GM13976 (cell line): ENCODE measurements around the gene LRRC28.

Experiments
- DNase-seq: peaks from one replicate; pipeline ENCODE4 v3.0.0; 2012; ENCODE audit warnings: low spot score
- CTCF ChIP-seq: IDR thresholded peaks from 2 replicates; pipeline ENCODE4 v1.5.1; 2012; ENCODE audit warnings: borderline replicate concordance, mild to moderate bottlenecking; ENCODE audit not compliant: insufficient read depth; ENCODE audit errors: extremely low read depth, missing control alignments, control extremely low read depth
- in situ Hi-C: fragments of 300-500 bp; cut with MboI; formaldehyde crosslinking; loops from one replicate; pipeline ENCODE4 v1.12.0; 2022; ENCODE audit warnings: low sequenced_read_pairs, mixed read lengths, inconsistent platforms; ENCODE audit not compliant: unreplicated experiment

Gene LRRC28

GRCh38 chr15:99412626-99413025 lies 161.3 kb downstream of the LRRC28 start:
- in situ Hi-C loops, result no loop called here
- TF ChIP-seq CTCF, result no peak
- DNase-seq, result no peak

GRCh38 chr15:99413955-99414754 lies 162.9 kb downstream of the LRRC28 start:
- in situ Hi-C loops, result no loop called here
- no peak for TF ChIP-seq CTCF

DNA sequence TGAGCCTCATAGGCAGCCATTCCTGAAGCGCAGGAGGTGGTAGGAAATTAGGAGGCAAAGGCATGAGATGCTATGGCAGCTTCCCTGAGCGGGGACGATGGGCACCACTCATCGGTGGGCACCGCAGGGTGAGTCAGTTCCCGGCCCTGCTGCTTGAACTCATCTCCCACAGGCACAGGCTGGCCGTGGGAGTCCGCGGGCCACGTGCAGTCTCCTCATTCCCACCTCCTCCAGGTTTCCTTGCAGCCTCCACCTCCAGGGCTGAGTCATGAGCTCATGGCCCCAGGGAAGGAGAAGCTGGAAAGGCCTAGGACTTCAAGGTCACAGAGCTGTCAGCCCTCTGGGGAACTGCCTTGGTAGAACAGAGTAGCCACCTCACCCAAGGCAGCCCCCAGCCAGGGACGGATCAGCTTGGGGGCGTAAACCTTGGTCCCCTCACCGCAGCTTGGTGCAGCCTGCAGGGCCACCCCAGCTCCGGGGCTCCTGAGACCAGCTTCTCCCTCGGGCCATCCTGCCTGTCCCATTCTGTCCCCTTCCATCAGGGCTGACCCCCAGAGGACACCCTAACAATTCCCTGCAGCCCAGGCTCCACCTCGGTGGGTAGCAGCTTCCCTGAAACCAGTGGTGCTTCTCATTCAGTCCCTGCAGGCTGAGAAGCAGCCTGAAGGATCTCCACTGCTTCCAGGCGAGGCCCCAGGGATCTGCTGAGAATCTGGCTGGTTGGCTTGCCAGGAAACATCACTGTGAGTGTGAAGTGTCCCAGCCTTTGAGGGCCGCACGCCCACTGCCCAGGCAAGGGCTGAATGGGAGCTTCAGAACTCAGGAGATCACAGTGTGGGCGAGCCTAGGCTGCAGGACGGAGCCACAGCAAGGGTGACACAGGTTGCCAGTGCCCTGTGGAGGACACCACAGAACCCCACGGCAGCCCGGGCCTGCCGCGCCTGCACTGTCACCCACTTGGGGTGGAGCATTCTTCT lies 163.8 kb downstream of the LRRC28 start:
- no peak for TF ChIP-seq CTCF
- DNase-seq, result peak; percentile 24
- in situ Hi-C loops, result no loop called here

More at GRCh38 chr15:99413955-99414754, 162.9 kb downstream of the LRRC28 start:
- peak; percentile 21 for DNase-seq

DNA sequence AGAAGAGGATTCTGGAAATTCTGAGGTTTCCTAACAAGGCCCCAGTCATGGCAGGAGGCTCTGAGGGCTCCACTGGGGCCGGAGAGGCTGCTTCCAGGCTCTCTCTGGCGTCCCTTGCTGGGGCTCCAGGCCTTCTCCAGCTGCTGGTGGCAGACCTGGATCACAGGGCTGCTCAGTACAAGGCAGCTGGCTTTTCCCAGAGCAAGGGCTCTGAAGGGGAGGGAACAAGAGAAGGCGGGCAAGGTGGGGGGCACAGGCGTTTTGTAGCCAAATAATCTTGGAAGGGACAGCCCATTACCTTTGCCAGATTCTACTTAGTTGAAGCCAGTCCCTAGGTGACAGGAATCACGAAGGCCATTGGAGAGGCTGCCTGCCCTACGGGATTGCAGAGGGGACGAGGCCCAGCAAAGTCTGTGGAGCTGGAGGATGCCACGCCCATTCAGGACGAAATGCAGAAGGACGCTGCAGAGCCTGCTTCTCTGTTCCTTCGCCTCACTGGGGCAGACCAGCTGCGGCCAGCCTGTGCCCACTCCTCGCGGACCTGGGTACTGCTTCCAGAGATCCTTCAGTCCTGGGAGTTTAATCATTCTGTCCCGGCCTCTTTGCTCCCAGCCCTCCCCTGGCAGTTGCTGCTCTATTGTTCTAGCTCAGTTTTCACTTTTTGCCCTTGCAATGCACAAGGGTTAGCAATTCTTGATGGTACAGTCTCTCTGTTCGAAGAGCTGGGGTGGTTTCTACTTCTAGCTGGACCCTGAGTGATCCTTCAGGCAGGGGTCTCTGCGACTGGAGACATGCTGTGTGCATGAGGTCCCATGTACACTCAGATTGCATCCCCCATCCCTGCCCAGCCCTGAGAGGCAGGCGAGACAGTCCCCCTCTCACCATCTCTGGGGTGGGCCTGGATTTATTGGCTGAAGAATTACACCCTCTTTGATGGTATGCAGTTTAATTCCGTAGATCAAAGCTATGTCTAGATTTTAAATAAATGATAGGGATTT lies 165.2 kb downstream of the LRRC28 start:
- TF ChIP-seq CTCF, result no peak
- in situ Hi-C loops, result no loop called here
- DNase-seq, result no peak

- in situ Hi-C loops, result no loop called here
- DNase-seq, result no peak
- no peak for TF ChIP-seq CTCF
Observed at GRCh38 chr15:99421172-99421656, 169.9 kb downstream of the LRRC28 start.
